GM12878 (cell line): ENCODE data around the gene LZIC. TPM values are rescaled to one million over a fixed set of nuclear protein-coding genes. Genes with fewer than 3 reads are reported as not detected.

Experiments
- ATF7 ChIP-seq: fragments of 450-650 bp; IDR thresholded peaks from 2 replicates; pipeline ENCODE4 v1.6.1; 2016; ENCODE audit warnings: low read depth, mild to moderate bottlenecking
- BCLAF1 ChIP-seq: fragments of 450-650 bp; IDR thresholded peaks from 2 replicates; pipeline ENCODE4 v1.6.1; 2017; ENCODE audit warnings: antibody characterized with exemption, mild to moderate bottlenecking, moderate library complexity
- GABPA ChIP-seq: IDR thresholded peaks from 2 replicates; pipeline ENCODE4 v1.6.1; 2014; ENCODE audit warnings: antibody characterized with exemption, low read depth, mild to moderate bottlenecking, inconsistent platforms
- IKZF1 ChIP-seq: fragments of 450-650 bp; conservative IDR thresholded peaks from 2 replicates; pipeline ENCODE4 v1.6.1; 2017; ENCODE audit warnings: antibody characterized with exemption, mild to moderate bottlenecking
- IRF4 ChIP-seq: IDR thresholded peaks from 2 replicates; pipeline ENCODE4 v1.6.1; 2011; ENCODE audit warnings: low read depth, low read length
- IRF5 ChIP-seq: fragments of 450-650 bp; IDR thresholded peaks from 2 replicates; pipeline ENCODE4 v1.6.1; 2017; ENCODE audit warnings: borderline replicate concordance
- JUNB ChIP-seq: IDR thresholded peaks from 2 replicates; pipeline ENCODE4 v1.6.1; 2016; ENCODE audit warnings: antibody characterized with exemption, mild to moderate bottlenecking
- KLF5 ChIP-seq: fragments of 450-650 bp; IDR thresholded peaks from 2 replicates; pipeline ENCODE4 v1.6.1; 2014; ENCODE audit warnings: mild to moderate bottlenecking; ENCODE audit not compliant: partially characterized antibody
- MYB ChIP-seq: fragments of 150-350 bp; IDR thresholded peaks from 2 replicates; pipeline ENCODE4 v1.6.1; 2014; ENCODE audit warnings: mild to moderate bottlenecking, low read depth, low read length, borderline replicate concordance
- PAX5 ChIP-seq: IDR thresholded peaks from 2 replicates; pipeline ENCODE4 v1.6.1; 2011; ENCODE audit warnings: low read depth, low read length, borderline replicate concordance
- PAX8 ChIP-seq: fragments of 450-650 bp; IDR thresholded peaks from 2 replicates; pipeline ENCODE4 v1.6.1; 2017; ENCODE audit warnings: mild to moderate bottlenecking, moderate library complexity
- SMC3 ChIP-seq: IDR thresholded peaks from 2 replicates; pipeline ENCODE4 v1.6.1; 2011; ENCODE audit warnings: low read length, improper control_type of control experiment, borderline replicate concordance
- SP1 ChIP-seq: IDR thresholded peaks from one replicate; pipeline ENCODE4 v1.6.1; 2011; ENCODE audit warnings: low read depth, low read length
- SRF ChIP-seq, 2 experiments: IDR thresholded peaks; 2 replicates each; pipeline ENCODE4 v1.6.1; 2011; ENCODE audit warnings: low read depth in 2 of 2, low read length in 2 of 2, mild to moderate bottlenecking in 1 of 2, moderate library complexity in 1 of 2
- SUZ12 ChIP-seq: fragments of 200-600 bp; sonication (generic); IDR thresholded peaks from one replicate; pipeline ENCODE4 v1.6.1; 2018; ENCODE audit warnings: antibody characterized with exemption, mild to moderate bottlenecking; ENCODE audit not compliant: unreplicated experiment
- ZSCAN29 ChIP-seq: fragments of 450-650 bp; IDR thresholded peaks from 2 replicates; pipeline ENCODE4 v1.6.1; 2017; ENCODE audit warnings: mild to moderate bottlenecking, moderate library complexity
- polyA plus RNA-seq, 11 experiments: library from polyadenylated mRNA; depleted of rRNA in 4 of 11; unstranded in 6 of 11; stranded (reverse) in 5 of 11; fragments of >200 nt; fragmentation: Nextera tagmentation in 4 of 11; fragmentation: Illumina TruSeq in 1 of 11; extraction: Ambion mirVana in 4 of 11; extraction: Trizol in 1 of 11; gene quantifications; 1 replicate in 1 of 11; 2 replicates in 10 of 11; pipeline versions ENCODE4 v1.2.1 to v1.2.3, GENCODE V29; 2011 to 2016; ENCODE audit warnings: inconsistent platforms in 2 of 11, missing spikeins in 2 of 11, low read depth in 1 of 11
- total RNA-seq, 4 experiments: library from RNA; depleted of rRNA in 3 of 4; stranded (reverse); fragments of >200 nt in 3 of 4; fragmentation: Illumina TruSeq in 1 of 4; extraction: Trizol in 1 of 4; gene quantifications; 2 replicates each; pipeline versions ENCODE4 v1.2.1 to v1.2.3, GENCODE V29; 2013 to 2021
- TF ChIP-seq, protein P1 (sequence below): IDR thresholded peaks from 2 replicates; pipeline ENCODE4 v1.6.1; 2012; ENCODE audit warnings: improper control_type of control experiment, low read depth, low read length; ENCODE audit not compliant: insufficient replicate concordance
- TF ChIP-seq, protein P2 (sequence below): fragments of 450-650 bp; IDR thresholded peaks from 2 replicates; pipeline ENCODE4 v1.6.1; 2018; ENCODE audit warnings: mild to moderate bottlenecking, low read depth, moderate library complexity; ENCODE audit not compliant: partially characterized antibody

Gene LZIC
- total and polyA plus RNA-seq, 10 of the 15 experiments (the other 5 are each of a cell fraction or from before 2014, with no cell fraction given): 7.3 to 30.3 (median 17.1) TPM

GRCh38 chr1:9910423-9911178 lies 32.6 kb downstream of the LZIC start (continued):
- TF ChIP-seq, protein P1, sequence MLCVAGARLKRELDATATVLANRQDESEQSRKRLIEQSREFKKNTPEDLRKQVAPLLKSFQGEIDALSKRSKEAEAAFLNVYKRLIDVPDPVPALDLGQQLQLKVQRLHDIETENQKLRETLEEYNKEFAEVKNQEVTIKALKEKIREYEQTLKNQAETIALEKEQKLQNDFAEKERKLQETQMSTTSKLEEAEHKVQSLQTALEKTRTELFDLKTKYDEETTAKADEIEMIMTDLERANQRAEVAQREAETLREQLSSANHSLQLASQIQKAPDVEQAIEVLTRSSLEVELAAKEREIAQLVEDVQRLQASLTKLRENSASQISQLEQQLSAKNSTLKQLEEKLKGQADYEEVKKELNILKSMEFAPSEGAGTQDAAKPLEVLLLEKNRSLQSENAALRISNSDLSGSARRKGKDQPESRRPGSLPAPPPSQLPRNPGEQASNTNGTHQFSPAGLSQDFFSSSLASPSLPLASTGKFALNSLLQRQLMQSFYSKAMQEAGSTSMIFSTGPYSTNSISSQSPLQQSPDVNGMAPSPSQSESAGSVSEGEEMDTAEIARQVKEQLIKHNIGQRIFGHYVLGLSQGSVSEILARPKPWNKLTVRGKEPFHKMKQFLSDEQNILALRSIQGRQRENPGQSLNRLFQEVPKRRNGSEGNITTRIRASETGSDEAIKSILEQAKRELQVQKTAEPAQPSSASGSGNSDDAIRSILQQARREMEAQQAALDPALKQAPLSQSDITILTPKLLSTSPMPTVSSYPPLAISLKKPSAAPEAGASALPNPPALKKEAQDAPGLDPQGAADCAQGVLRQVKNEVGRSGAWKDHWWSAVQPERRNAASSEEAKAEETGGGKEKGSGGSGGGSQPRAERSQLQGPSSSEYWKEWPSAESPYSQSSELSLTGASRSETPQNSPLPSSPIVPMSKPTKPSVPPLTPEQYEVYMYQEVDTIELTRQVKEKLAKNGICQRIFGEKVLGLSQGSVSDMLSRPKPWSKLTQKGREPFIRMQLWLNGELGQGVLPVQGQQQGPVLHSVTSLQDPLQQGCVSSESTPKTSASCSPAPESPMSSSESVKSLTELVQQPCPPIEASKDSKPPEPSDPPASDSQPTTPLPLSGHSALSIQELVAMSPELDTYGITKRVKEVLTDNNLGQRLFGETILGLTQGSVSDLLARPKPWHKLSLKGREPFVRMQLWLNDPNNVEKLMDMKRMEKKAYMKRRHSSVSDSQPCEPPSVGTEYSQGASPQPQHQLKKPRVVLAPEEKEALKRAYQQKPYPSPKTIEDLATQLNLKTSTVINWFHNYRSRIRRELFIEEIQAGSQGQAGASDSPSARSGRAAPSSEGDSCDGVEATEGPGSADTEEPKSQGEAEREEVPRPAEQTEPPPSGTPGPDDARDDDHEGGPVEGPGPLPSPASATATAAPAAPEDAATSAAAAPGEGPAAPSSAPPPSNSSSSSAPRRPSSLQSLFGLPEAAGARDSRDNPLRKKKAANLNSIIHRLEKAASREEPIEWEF: no peak
- peak; percentile 9; the same call in 1 of the 2 replicates for TF ChIP-seq PAX5
- peak; percentile 85 for TF ChIP-seq ATF7
- no peak for TF ChIP-seq ZSCAN29
- TF ChIP-seq GABPA: no peak
- TF ChIP-seq IKZF1: peak; percentile 64
- peak; percentile 82 for TF ChIP-seq SP1
- no peak for TF ChIP-seq IRF5
- peak; percentile 72 for TF ChIP-seq BCLAF1
- TF ChIP-seq JUNB: no peak
- no peak for TF ChIP-seq IRF4
- TF ChIP-seq SUZ12: no peak
- TF ChIP-seq PAX8: no peak
- TF ChIP-seq SMC3: no peak
- TF ChIP-seq MYB: no peak
- peak; percentile 85 to 97 for TF ChIP-seq SRF (IDR thresholded peaks at IDR 0.05; ENCODE audit: low read depth in 2 of 2, low read length in 2 of 2)
- TF ChIP-seq, protein P2, sequence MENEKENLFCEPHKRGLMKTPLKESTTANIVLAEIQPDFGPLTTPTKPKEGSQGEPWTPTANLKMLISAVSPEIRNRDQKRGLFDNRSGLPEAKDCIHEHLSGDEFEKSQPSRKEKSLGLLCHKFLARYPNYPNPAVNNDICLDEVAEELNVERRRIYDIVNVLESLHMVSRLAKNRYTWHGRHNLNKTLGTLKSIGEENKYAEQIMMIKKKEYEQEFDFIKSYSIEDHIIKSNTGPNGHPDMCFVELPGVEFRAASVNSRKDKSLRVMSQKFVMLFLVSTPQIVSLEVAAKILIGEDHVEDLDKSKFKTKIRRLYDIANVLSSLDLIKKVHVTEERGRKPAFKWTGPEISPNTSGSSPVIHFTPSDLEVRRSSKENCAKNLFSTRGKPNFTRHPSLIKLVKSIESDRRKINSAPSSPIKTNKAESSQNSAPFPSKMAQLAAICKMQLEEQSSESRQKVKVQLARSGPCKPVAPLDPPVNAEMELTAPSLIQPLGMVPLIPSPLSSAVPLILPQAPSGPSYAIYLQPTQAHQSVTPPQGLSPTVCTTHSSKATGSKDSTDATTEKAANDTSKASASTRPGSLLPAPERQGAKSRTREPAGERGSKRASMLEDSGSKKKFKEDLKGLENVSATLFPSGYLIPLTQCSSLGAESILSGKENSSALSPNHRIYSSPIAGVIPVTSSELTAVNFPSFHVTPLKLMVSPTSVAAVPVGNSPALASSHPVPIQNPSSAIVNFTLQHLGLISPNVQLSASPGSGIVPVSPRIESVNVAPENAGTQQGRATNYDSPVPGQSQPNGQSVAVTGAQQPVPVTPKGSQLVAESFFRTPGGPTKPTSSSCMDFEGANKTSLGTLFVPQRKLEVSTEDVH: no peak
- peak; percentile 85 for TF ChIP-seq KLF5
